ENCODE measurements around the gene EOLA2. TPM values are rescaled to one million over a fixed set of nuclear protein-coding genes. Genes with fewer than 3 reads are reported as not detected.
"Not testable (repeated sequence)": the region's sequence is repeated elsewhere in the genome, so short reads cannot be mapped to it uniquely, and the experiment has no call there.

The EOLA2 gene
- total RNA-seq, 3 donors from 2014 or later (not counting 1 experiment from before 2014, with no cell fraction given): 80.9 to 94.9 (median 85.5) TPM

GRCh38 chrX:149937871-149938426, 342 bp downstream of the EOLA2 start:
- no peaks in the 10 kb centered on the region for H3K36me3 Mint-ChIP-seq
- intact Hi-C loops (cut with micrococcal nuclease): loop anchor here (10.0 kb wide), 2 partner anchors 63 to 433 kb away; partner anchors contain the start of gene IDS
- no peak for TF ChIP-seq CTCF (IDR thresholded peaks at IDR 0.05)

GRCh38 chrX:149937328-149937727, 963 bp downstream of the EOLA2 start:
- H3K27ac Mint-ChIP-seq: peak overlapping the region; percentile 92 to 99
- 39% methylated on average over 4 of the region's 5 CpGs for WGBS (ENCODE audit: insufficient coverage)
- ATAC-seq; H3K9me3 ChIP-seq (ENCODE audit: control insufficient read depth, insufficient read depth, low read length); DNase-seq; H3K9me3 Mint-ChIP-seq; H3K27me3 Mint-ChIP-seq (ENCODE audit: low read depth in 2 of 2); H3K36me3 Mint-ChIP-seq; H3K36me3 ChIP-seq (ENCODE audit: control insufficient read depth, insufficient read depth, low read length); H3K27me3 ChIP-seq (ENCODE audit: control insufficient read depth, insufficient read depth, low read length): not testable (repeated sequence)
- intact Hi-C loops (cut with micrococcal nuclease): loop anchor here (10.0 kb wide), 2 partner anchors 63 to 433 kb away; partner anchors contain the start of gene IDS
- peak overlapping the region; percentile 90 for H3K4me3 Mint-ChIP-seq
- peaks cover 8 to 14% of the 10 kb centered on the region in 2 donors for H3K4me1 Mint-ChIP-seq
- peaks cover 14% of the 10 kb centered on the region for H3K4me1 ChIP-seq (ENCODE audit: control insufficient read depth, insufficient read depth, low read length)
- H3K27ac ChIP-seq (ENCODE audit: low read length): peak overlapping the region; percentile 100
- peak overlapping the region; percentile 96 for H3K4me3 ChIP-seq (ENCODE audit: low read length)

More at GRCh38 chrX:149937871-149938426, 342 bp downstream of the EOLA2 start:
- Histone ChIP-seq H3K27ac (ENCODE audit: low read length) (peak overlapping the region; percentile 100), H3K4me1 (ENCODE audit: control insufficient read depth, insufficient read depth, low read length) (peaks cover 14% of the 10 kb centered on the region), H3K27me3 (ENCODE audit: control insufficient read depth, insufficient read depth, low read length) (no peaks in the 10 kb centered on the region), H3K36me3 (ENCODE audit: control insufficient read depth, insufficient read depth, low read length) (no peaks in the 10 kb centered on the region), H3K9me3 (ENCODE audit: control insufficient read depth, insufficient read depth, low read length) (no peaks in the 10 kb centered on the region), H3K4me3 (ENCODE audit: low read length) (peak overlapping the region; percentile 96)
- WGBS (ENCODE audit: insufficient coverage): under 1% methylated on average over 46 of the region's 46 CpGs
- peak overlapping the region; percentile 92 to 99 for H3K27ac Mint-ChIP-seq
- DNase-seq (peak; percentile 33 to 53), ATAC-seq (no peak)
- H3K9me3 Mint-ChIP-seq: no peaks in the 10 kb centered on the region
- no peaks in the 10 kb centered on the region for H3K27me3 Mint-ChIP-seq (ENCODE audit: low read depth in 2 of 2)
- H3K4me3 Mint-ChIP-seq: peak overlapping the region; percentile 90
- peaks cover 8 to 14% of the 10 kb centered on the region in 2 donors for H3K4me1 Mint-ChIP-seq

- 97% methylated on average over 11 of the region's 21 CpGs for WGBS (ENCODE audit: insufficient coverage)
- DNase-seq; ATAC-seq; H3K36me3 Mint-ChIP-seq; H3K4me3 Mint-ChIP-seq; H3K9me3 Mint-ChIP-seq; H3K36me3 ChIP-seq (ENCODE audit: control insufficient read depth, insufficient read depth, low read length); H3K27ac ChIP-seq (ENCODE audit: low read length); H3K27ac Mint-ChIP-seq; H3K27me3 Mint-ChIP-seq (ENCODE audit: low read depth in 2 of 2); H3K27me3 ChIP-seq (ENCODE audit: control insufficient read depth, insufficient read depth, low read length); H3K4me1 Mint-ChIP-seq; H3K4me3 ChIP-seq (ENCODE audit: low read length); H3K9me3 ChIP-seq (ENCODE audit: control insufficient read depth, insufficient read depth, low read length): not testable (repeated sequence)
- peaks cover 12% of the 10 kb centered on the region for H3K4me1 ChIP-seq (ENCODE audit: control insufficient read depth, insufficient read depth, low read length)
- intact Hi-C loops (cut with micrococcal nuclease): loop anchor here (10.0 kb wide), 2 partner anchors 59 to 429 kb away; partner anchors contain the start of gene IDS
These were observed 4.7 kb downstream of the EOLA2 start for GRCh38 chrX:149933547-149933946.

- peaks cover 11% of the 10 kb centered on the region for H3K4me1 ChIP-seq (ENCODE audit: control insufficient read depth, insufficient read depth, low read length)
- H3K27ac Mint-ChIP-seq; H3K27ac ChIP-seq (ENCODE audit: low read length); H3K4me1 Mint-ChIP-seq; H3K36me3 ChIP-seq (ENCODE audit: control insufficient read depth, insufficient read depth, low read length); H3K4me3 ChIP-seq (ENCODE audit: low read length); DNase-seq; H3K4me3 Mint-ChIP-seq; H3K36me3 Mint-ChIP-seq; H3K27me3 ChIP-seq (ENCODE audit: control insufficient read depth, insufficient read depth, low read length); ATAC-seq; H3K27me3 Mint-ChIP-seq (ENCODE audit: low read depth in 2 of 2); H3K9me3 Mint-ChIP-seq; H3K9me3 ChIP-seq (ENCODE audit: control insufficient read depth, insufficient read depth, low read length): not testable (repeated sequence)
- no CpG with 5 or more reads among the region's 5 CpGs for WGBS (ENCODE audit: insufficient coverage)
- intact Hi-C loops (cut with micrococcal nuclease): loop anchor here (10.0 kb wide), 2 partner anchors 58 to 428 kb away; partner anchors contain the start of gene IDS
These were observed 5.3 kb downstream of the EOLA2 start for GRCh38 chrX:149932970-149933369.

- H3K4me3 Mint-ChIP-seq; H3K36me3 ChIP-seq (ENCODE audit: control insufficient read depth, insufficient read depth, low read length); H3K27me3 Mint-ChIP-seq (ENCODE audit: low read depth in 2 of 2); H3K4me1 Mint-ChIP-seq; H3K9me3 Mint-ChIP-seq; H3K36me3 Mint-ChIP-seq; H3K9me3 ChIP-seq (ENCODE audit: control insufficient read depth, insufficient read depth, low read length); ATAC-seq; H3K27ac Mint-ChIP-seq; H3K27ac ChIP-seq (ENCODE audit: low read length); DNase-seq; H3K27me3 ChIP-seq (ENCODE audit: control insufficient read depth, insufficient read depth, low read length); H3K4me1 ChIP-seq (ENCODE audit: control insufficient read depth, insufficient read depth, low read length); H3K4me3 ChIP-seq (ENCODE audit: low read length): not testable (repeated sequence)
- WGBS (ENCODE audit: insufficient coverage): no CpG with 5 or more reads among the region's 2 CpGs
- intact Hi-C loops (cut with micrococcal nuclease): loop anchor here (10.0 kb wide), 2 partner anchors 57 to 427 kb away; partner anchors contain the start of gene IDS
These were observed 6.1 kb downstream of the EOLA2 start for GRCh38 chrX:149932150-149932549.

- not testable (repeated sequence) for H3K4me3 Mint-ChIP-seq; H3K9me3 Mint-ChIP-seq; H3K27ac Mint-ChIP-seq; H3K27ac ChIP-seq (ENCODE audit: low read length); H3K36me3 Mint-ChIP-seq; ATAC-seq; DNase-seq; H3K4me1 ChIP-seq (ENCODE audit: control insufficient read depth, insufficient read depth, low read length); H3K4me3 ChIP-seq (ENCODE audit: low read length); H3K27me3 Mint-ChIP-seq (ENCODE audit: low read depth in 2 of 2); H3K36me3 ChIP-seq (ENCODE audit: control insufficient read depth, insufficient read depth, low read length); H3K4me1 Mint-ChIP-seq; H3K9me3 ChIP-seq (ENCODE audit: control insufficient read depth, insufficient read depth, low read length); H3K27me3 ChIP-seq (ENCODE audit: control insufficient read depth, insufficient read depth, low read length)
- WGBS (ENCODE audit: insufficient coverage): no CpG with 5 or more reads among the region's 4 CpGs
- intact Hi-C loops (cut with micrococcal nuclease): loop anchor here (10.0 kb wide), 2 partner anchors 57 to 427 kb away; partner anchors contain the start of gene IDS
These were observed 6.9 kb downstream of the EOLA2 start for GRCh38 chrX:149931355-149931754.

- H3K36me3 ChIP-seq (ENCODE audit: control insufficient read depth, insufficient read depth, low read length); H3K4me1 ChIP-seq (ENCODE audit: control insufficient read depth, insufficient read depth, low read length); DNase-seq; H3K9me3 ChIP-seq (ENCODE audit: control insufficient read depth, insufficient read depth, low read length); H3K4me1 Mint-ChIP-seq; H3K27ac Mint-ChIP-seq; H3K9me3 Mint-ChIP-seq; H3K36me3 Mint-ChIP-seq; intact Hi-C loops (cut with micrococcal nuclease); H3K4me3 Mint-ChIP-seq; H3K27ac ChIP-seq (ENCODE audit: low read length); ATAC-seq; H3K27me3 Mint-ChIP-seq (ENCODE audit: low read depth in 2 of 2); H3K27me3 ChIP-seq (ENCODE audit: control insufficient read depth, insufficient read depth, low read length); H3K4me3 ChIP-seq (ENCODE audit: low read length): not testable (repeated sequence)
- no CpG with 5 or more reads among the region's 7 CpGs for WGBS (ENCODE audit: insufficient coverage)
These were observed 8.9 kb downstream of the EOLA2 start, which contains the start of gene HSFX4 for GRCh38 chrX:149929400-149929799. Gene HSFX4, plus strand, starts transcription at chrX:149929573. Its CDS starts 72 bp downstream, at chrX:149929645.
